ENCODE measurements around the gene TXNRD2. TPM values are rescaled to one million over a fixed set of nuclear protein-coding genes. Genes with fewer than 3 reads are reported as not detected.

TXNRD2 gene
- total RNA-seq, 1 donor from 2014 or later, result 23.0 TPM

- no peak for DNase-seq (ENCODE audit: low spot score)
- no peak for TF ChIP-seq CTCF (IDR thresholded peaks at IDR 0.05; ENCODE audit: unreplicated experiment)
- Mint-ChIP-seq H3K27ac (ENCODE audit: unreplicated experiment) (no peak overlapping the region), H3K4me3 (ENCODE audit: unreplicated experiment) (peak overlapping the region; percentile 51), H3K27me3 (ENCODE audit: unreplicated experiment) (peaks cover 12% of the 10 kb centered on the region), H3K4me1 (ENCODE audit: unreplicated experiment) (peaks cover 12% of the 10 kb centered on the region), H3K36me3 (ENCODE audit: low read depth, unreplicated experiment) (peaks cover 11% of the 10 kb centered on the region), H3K9me3 (ENCODE audit: unreplicated experiment) (no peaks in the 10 kb centered on the region)
Measured at GRCh38 chr22:19979712-19980493, 38.3 kb upstream of the TXNRD2 start.

GRCh38 chr22:19978748-19979147, 37.1 kb upstream of the TXNRD2 start:
- peaks cover 13% of the 10 kb centered on the region for H3K36me3 Mint-ChIP-seq (ENCODE audit: low read depth, unreplicated experiment)
- H3K4me3 Mint-ChIP-seq (ENCODE audit: unreplicated experiment), result no peak overlapping the region
- no peak for DNase-seq (ENCODE audit: low spot score)
- no peak for TF ChIP-seq CTCF (IDR thresholded peaks at IDR 0.05; ENCODE audit: unreplicated experiment)
- H3K27ac Mint-ChIP-seq (ENCODE audit: unreplicated experiment), result no peak overlapping the region
- H3K4me1 Mint-ChIP-seq (ENCODE audit: unreplicated experiment), result peaks cover 21% of the 10 kb centered on the region
- H3K9me3 Mint-ChIP-seq (ENCODE audit: unreplicated experiment), result no peaks in the 10 kb centered on the region
- H3K27me3 Mint-ChIP-seq (ENCODE audit: unreplicated experiment), result peaks cover 16% of the 10 kb centered on the region

- Mint-ChIP-seq H3K27ac (ENCODE audit: unreplicated experiment) (no peak overlapping the region), H3K27me3 (ENCODE audit: unreplicated experiment) (peaks cover 16% of the 10 kb centered on the region), H3K36me3 (ENCODE audit: low read depth, unreplicated experiment) (peaks cover 13% of the 10 kb centered on the region), H3K9me3 (ENCODE audit: unreplicated experiment) (no peaks in the 10 kb centered on the region), H3K4me1 (ENCODE audit: unreplicated experiment) (peaks cover 21% of the 10 kb centered on the region), H3K4me3 (ENCODE audit: unreplicated experiment) (no peak overlapping the region)
- no peak for TF ChIP-seq CTCF (IDR thresholded peaks at IDR 0.05; ENCODE audit: unreplicated experiment)
- no peak for DNase-seq (ENCODE audit: low spot score)
Measured at GRCh38 chr22:19977296-19978243, 36.0 kb upstream of the TXNRD2 start.

GRCh38 chr22:19976671-19977070, 35.1 kb upstream of the TXNRD2 start:
- peaks cover 18% of the 10 kb centered on the region for H3K36me3 Mint-ChIP-seq (ENCODE audit: low read depth, unreplicated experiment)
- no peak for DNase-seq (ENCODE audit: low spot score)
- peaks cover 20% of the 10 kb centered on the region for H3K27me3 Mint-ChIP-seq (ENCODE audit: unreplicated experiment)
- no peak overlapping the region for H3K4me3 Mint-ChIP-seq (ENCODE audit: unreplicated experiment)
- peak overlapping the region; percentile 99 for H3K27ac Mint-ChIP-seq (ENCODE audit: unreplicated experiment)
- H3K9me3 Mint-ChIP-seq (ENCODE audit: unreplicated experiment), result no peaks in the 10 kb centered on the region
- H3K4me1 Mint-ChIP-seq (ENCODE audit: unreplicated experiment), result peaks cover 21% of the 10 kb centered on the region
- TF ChIP-seq CTCF (IDR thresholded peaks at IDR 0.05; ENCODE audit: unreplicated experiment), result no peak

Data from endothelial cell (in vitro differentiated cells).